ENCODE measurements around the gene IL1RAP.

GRCh38 chr3:190671658-190672057 lies 157.8 kb downstream of the IL1RAP start:
- TF ChIP-seq CTCF (conservative IDR thresholded peaks at IDR 0.05; ENCODE audit: low read length): no peak
- no peak for TF ChIP-seq EZH2phosphoT487 (IDR thresholded peaks at IDR 0.05; ENCODE audit: borderline replicate concordance)
